ENCODE measurements around the gene PPP1R1C.

The PPP1R1C gene

DNA sequence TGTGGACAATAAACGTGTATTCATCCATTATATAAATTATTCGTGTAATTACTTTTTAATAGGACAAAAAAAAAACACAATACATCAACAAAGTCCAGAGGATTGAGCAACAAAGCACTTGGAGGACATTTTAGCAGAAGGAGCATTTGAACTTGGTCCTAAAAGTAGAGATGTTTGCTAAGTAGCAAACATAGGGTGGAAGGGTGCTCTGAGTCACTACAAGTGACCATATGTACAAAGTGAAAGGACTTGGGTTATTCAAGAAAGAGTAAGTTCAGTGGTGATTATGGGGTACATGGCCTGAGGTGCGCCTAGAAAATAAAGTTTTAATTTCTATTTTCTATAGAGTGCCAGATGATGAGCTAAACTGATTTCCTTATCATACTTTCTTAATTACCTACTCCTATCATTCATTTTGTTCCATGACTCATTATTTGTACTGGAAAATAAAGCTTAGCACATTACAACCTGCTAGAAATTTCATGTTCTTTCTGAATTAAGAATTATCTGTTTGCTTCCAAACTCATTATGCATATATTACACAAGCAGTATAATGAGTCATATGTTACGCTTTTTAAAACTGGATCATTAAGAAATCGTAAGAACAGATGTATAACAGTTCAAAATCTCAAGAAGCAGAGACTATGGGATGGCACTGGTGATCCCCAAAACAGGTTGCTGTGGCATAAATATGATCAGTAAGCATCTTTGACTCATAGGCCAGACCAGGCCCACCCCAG is 13.1 kb upstream of the PPP1R1C start:
- DNase-seq = no peak

DNA sequence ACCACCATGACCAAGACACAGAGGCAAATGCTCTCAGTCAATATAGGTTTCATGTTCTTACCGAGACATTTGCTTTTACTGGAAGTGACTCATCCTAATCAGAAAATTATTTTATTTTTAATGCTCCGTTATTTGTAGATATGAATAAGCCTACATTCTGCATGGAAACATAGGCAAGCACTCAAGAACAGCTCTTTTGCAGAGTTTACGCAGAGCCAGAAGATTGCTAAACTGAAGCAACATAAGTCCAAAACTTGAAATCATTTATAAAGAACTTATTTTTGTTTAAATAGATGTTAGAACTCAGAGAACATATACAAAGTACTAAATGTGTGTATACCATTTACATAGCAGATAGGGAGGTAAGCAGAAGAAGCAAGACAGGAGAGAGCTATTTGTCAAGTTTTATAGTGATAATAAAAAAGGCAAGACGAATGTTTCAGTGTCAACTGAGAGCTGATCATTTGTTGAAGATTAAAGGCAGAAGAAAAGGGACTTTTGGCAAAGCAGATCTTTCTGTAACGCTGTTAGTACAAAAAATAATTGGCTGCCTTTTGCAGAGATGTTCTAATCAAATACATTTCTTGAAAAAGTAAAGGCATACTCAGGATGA is 12.4 kb upstream of the PPP1R1C start:
- DNase-seq = no peak

DNA sequence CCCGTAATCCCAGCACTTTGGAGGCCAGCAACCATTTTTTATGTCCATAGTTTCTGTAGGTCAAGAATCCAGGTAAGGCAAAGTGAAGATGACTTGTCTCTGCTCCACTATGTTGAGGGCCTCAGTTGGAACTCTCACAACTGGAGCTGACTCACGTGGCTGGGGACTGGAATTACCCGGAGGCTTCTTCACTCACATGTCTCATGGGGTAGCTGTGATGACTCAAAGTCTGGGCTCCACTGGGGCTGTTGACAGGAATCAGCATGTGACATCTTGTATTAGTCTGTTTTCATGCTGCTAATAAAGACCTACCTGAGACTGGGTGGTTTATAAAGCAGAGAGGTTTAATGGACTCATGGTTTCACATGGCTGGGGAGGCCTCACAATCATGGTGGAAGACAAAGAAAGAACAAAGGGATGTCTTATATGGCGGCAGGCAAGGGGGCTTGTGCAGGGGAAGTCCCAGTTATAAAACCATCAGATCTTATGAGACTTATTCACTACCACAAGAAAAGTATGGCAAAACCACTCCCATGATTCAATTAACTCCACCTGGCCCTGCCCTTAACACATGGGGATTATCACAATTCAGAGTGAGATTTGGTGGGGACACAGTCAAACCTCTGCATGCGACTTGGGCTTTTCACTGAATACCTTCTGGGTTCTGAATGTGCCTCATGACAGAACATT is 7.8 kb upstream of the PPP1R1C start:
- no peak for DNase-seq

DNA sequence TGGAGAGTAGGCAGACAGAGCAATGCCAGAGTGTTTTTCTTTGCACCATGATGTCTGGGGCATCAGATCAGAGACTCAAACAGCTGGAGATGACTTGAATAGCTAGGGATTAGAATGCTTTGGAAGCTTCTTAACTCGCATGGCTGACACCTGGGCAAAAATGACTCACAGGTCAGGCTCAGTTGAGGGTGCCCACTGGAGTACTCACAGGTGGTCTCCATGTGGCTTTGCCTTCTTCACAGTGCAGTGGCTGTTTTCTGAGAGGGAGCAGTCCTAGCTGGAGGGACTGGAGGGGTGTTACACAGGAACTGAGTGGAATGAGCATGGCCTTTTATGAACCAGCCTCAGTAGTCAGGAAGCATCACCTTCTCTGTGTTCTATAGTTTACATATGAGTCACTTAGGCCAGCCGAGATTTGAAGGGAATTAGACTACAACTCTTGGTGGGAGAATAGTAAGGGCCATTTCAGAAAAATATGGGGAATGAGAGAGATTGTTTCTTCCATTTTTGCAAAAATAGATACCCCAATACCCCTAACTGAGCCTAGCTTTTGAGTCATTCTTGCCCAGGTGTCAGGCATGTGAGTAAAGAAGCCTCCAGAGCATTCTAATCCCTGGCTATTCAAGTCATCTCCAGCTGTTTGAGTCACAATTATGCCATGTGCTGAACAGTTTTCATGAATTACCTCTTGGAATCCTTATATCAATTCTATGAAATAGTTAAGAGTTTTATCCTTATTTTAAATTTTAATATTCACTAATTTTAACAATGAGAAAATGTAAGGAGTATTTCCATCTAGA is 7.1 kb upstream of the PPP1R1C start:
- DNase-seq = no peak

DNA sequence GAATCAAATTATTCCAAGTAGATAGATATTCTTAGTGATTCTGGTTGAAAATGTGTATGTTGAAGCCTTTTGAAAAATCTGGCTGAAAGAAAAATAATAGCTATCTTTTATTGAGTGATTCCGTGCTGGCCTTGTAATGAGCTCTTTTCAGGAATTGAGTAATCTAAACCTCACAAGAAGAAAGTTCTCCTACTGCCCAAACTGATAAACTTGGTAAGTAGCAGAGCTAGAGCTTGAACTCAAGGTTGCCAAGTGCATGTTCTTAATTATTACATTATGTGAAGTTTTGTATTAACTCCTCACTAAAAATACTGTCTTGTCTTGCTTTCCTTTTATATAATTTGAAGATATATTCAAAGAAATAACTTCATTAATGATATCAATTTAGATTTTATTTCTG is 1.6 kb upstream of the PPP1R1C start:
- no peak for DNase-seq

DNA sequence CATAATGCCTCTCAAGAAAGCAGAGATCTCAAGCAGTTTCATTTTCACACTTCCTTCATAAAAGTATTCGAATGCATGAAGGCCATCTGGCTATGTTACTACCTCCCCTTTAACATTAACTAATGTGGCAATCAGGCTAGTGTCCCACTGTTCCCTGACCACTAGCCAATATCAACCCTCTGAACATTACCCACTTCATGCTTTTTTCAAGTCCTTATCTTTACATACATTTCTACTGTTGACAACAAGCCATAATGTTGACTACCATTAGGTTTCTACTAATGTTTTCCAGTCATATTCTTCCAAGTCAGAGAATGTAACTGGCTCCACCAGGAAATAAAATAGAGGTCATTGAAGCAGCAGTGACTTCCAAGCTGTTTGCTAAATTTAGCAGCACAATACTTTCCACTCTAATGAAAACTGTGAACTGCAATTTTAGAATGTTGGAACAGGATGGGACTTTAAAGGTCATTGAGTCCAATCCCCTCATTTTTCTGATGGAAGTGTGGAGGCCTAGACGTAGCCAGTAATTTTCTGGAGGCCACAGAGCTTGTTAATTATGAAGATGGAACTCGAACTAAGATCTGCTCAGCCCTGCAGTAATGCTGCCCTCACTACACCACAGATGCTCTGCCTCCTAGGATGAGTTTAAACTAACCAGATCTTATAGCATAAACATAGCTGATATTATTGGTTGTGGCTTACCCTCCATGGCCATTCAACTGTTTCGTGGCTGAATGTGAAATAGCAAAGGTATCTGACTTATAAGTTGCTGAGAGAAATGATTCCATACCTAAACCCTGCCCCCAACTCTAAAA is 630 bp upstream of the PPP1R1C start:
- no peak for DNase-seq

DNA sequence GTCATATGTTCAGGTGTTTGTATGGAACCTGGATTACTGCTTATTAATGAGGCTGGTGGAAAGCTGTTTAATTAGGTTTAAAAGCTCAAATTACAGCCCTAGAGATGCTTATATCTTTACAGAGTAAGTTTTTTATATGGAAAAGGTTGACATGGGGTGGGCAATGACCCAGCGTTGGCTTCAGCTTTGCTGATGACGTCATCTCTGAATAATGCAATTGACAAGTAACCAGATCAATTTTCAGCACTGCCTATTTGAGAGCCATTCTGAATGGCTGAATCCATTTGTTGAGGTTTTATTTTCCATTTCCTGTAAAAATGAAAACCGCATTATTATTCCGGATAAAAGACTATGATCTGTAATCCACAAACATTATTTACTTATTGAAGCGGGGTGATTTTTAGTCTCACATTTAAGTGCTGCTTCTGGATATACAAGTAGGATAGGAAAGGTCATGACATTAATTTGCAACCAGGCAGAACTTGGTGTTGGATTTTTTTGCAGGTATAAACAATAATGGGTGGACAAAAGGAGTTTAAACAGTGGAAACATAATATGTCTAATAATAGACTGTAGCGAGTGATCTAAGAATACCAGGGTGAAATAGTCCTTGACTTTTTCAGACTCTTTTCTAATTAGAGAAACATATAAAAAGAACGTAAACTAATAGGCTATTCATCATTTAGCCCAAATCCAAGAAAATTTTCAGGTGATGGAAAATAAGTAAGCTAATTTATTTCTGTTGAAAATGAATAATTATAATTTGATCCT is 2.7 kb downstream of the PPP1R1C start:
- DNase-seq = no peak

DNA sequence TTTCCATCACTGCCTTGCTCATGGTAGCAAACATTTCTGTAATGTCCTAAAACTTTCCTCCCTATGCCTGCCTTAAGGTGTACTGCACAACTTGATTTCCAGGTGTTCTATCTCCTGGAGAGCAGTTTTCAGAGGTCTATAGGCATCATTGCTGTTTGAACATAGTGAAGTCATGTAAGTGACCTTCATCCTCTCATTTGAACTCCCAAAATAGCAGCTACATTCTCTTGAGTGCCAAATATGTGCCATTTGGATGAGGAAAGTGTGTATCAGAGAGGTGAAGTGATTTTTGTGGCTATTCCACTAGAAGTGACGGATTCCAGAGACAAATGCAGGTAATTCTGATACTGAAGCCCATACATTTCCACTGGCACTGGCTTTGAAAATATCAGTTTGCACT is 3.4 kb downstream of the PPP1R1C start:
- DNase-seq = no peak

DNA sequence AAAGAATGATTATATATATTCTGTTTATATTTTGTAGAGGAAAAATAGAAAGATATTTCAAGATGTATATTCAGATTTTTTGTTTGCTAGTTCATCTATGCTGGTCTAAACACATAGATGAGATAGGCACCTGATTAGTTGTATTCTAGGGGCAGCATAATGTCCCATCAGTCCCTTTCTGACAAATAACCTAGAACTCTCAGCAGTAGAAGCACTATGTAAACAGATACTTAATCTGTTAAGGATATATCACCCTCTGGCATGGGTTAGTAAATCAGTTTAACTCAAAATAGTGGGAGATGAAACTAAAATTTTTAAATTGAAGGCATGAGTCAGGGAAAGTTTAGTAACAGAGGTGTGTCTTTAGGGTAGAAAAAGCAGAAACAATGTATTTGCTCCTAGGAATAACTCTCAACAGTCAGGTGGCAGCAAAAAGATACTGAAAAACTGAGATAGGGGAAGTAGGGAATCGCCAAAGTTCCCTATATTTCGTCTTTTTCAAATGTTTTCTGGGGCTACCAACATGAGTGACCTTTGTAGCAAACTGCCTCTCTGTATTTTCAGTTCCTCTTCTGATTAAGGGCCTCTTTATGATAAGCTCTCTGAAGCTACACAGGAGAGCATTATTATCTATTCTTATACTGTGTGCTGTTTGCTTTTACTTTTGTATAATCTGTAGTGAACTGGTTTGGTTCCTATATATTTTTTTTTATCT is 5.7 kb downstream of the PPP1R1C start:
- DNase-seq = peak; percentile 2

DNA sequence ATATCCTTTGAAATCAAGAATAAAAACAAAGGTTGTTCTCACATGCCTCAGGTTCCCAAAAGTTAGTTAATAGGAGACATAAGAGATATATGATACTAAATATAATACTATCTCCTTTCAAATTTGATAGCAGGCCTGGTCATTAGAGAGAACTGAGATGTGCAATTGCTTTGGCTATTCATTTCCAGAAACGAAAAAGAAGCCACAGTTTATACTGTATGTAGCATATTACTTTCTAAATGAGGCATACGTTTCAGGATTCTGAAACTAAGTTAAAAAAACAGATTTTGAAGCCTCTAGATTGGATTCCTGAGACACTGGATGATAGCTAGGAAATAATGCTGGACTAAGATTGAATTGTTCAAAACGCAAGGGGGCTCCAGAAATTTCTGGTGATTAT is 7.1 kb downstream of the PPP1R1C start:
- no peak for DNase-seq

DNA sequence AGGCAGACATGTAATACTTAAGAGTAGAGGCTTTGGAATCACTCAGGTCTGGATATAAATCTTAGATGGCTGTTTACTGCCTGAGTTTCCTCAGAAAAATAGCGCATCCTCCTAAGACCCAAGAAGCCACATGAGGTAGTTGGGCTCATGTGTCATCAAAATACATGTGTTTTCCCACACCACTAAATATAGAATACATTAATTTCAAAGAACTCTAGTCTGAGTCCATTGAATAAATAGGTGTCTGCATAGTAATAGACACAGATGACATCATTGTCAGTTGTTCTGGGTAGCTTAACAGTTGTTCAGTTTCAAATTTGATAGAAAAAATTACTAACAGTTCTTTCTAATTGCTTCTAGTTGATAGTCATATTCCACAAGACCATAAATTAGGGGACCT is 9.6 kb downstream of the PPP1R1C start:
- no peak for DNase-seq

DNA sequence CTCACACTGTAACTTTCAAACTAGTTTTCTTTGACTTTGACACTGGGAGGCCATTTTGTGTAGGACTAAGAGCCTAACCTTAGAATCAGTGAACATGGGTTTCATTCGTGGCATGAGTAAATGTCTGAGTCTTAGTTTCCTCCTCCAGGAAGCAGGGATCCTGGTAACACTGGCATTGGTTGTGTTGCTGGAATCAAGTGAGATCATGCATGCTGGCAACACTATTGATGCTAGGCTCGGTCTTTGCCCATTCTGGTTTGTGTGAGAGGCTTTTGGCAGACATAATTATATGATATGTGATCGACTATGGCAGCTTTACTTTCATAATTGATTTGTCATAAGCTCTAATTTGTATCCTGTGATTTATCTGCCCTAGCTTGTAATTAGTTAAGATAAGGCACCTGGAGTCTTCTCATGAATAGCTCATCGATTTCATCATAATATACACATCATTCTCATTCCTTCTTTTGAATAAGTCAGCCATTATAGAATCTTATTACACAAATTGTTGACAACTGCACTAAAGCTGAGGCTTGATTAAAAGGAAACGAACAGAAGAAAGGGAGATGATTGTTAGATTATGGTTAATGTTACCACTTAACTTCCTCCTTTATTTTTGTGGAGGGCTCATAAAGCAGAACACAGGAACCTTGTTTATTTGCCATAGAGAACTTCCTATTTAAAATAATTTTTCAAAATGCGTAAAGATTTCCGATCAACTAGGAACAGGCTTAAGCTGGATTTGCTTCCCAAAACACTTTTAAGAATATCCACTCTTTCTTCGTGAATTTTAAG is 12.6 kb downstream of the PPP1R1C start:
- no peak for DNase-seq

DNA sequence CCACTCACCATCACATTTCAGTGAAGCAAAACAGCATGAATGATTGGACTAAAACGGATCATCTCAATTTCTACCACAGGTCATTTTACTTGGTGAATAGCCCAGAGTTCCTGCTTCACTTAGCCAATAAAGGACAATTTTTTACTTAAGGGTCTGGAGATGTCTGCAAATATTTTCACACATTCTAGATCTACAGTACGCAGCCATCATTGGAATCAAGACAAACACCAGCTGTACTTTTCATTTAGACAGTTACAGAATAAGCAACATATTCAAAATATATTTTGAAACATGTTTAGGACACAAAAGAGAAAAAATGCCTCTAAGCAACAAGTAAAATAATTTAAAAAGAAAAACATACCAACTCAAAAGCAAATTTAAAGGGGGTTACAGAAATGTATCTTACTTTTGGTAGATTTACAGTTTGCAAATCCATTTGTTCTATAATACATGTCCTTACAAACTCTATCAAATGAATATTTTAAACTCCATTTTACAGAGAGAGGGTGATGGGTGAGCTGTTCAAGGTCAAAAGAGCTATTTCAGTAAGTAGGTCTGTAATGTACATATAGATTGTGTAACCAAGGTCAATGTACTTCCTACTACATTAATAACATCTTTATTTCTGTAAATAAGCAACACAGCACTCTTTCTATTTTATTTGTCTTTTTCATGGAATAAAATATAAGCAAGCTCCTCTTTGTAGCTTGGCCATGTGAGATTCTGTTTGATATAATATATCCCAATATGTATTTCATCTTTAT is 13.4 kb downstream of the PPP1R1C start:
- no peak for DNase-seq

DNA sequence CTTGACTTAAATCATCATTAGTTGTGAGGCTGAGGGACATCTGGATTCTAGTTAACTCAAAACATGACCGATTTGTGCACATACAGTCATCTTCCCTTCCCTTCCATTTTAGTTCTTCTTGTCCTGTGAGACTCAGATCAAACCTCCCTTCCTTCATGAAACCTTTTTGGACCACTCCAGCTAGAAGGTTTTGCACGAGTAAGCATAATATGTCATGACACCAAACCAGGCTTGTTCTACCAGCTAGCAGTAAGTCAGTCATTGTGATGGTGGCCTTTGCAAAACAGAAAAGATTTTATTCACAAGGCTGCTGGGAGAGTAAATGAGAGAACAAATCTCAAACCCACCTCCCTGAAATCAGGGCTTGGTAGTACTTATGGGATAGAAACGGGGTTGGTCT is 14.3 kb downstream of the PPP1R1C start:
- no peak for DNase-seq

DNA sequence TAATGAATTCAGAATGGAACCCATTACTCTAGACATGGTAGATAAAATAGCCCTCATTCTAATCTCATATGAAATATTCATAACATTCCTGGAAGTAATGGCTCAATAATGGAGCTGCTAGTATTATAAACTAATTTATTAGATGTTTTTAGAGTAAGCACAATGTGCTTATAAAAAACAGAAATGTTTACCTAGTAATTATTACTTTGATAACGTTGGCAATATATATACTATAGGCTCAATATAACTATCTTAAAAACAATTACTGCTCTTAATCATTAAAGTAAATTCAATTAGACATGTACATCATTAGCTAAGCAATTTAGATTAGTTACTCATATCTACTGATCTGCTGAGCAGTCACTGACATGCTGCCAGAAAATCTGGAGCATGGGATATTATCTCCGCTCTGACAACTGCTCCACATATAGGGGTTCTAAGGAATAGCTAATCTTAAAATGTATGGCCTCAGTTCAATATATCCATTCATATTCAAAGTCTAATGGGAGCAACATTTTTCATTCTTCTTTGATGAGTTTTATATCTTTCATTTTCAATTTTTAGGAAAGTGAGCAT is 19.4 kb downstream of the PPP1R1C start:
- DNase-seq = no peak

DNA sequence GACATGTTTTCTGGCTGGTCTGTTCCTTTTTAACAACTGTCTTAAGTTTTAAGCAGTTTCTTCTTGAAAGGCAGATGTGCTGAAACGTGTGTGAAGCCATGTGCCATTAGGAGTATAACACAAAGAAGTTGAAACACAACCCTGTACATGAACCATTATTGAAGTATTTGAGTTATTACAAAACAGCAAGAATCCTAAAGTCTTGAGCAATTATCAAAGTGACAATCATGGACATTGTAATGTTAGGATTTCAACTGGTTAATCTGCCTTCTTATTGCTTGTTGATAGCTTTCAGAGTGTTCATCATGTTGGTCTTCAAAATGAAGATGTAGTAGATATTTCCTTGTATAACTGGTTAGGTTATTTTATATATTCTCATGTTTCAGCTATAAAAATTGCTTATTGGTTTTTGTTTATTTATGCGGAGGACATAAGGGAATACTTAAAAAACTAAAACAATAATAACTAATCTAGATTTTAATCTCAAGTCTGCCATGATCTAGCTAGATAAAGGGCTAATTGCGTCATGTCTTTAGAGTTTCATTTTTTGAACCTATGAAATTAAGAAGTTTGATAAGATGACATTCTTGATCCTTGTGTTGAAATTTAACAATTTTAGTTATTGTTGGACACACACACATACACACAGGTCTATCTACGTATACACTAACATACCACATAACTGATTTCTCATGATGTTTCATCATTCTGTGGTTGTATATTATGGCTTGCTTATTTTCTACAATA is 21.1 kb downstream of the PPP1R1C start:
- no peak for DNase-seq

DNA sequence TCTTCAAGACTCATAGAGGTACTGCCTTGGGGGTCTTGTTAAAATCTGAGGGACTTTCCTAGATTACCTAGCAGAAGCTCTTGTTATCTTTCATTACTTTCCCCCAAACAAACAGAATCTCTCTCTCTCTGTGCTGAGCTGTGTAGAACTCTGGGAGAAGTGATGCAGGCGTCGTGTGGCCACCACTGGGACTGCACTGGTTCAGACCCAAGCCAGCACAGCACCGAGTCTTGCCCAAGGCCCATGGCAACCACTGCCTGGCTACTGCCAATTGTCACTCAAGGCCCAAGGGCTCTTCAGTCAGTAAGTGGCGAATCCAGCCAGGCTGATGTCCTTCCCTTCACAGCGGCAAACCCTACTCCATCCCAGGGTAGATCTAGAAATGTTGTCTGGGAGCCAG is 28.6 kb downstream of the PPP1R1C start:
- DNase-seq = no peak

Data from midbrain (tissue), 1 donor.